OCI-LY1 (cell line): ENCODE results near the gene MEGF8.
"Not testable (repeated sequence)": the region's sequence is repeated elsewhere in the genome, so short reads cannot be mapped to it uniquely, and the experiment has no call there.

Source experiments
- H2AFZ ChIP-seq: fragments of 200-600 bp; sonication (generic), shearing (Covaris generic); 2 replicates; pipeline ENCODE4 v1.6.0; 2014; ENCODE audit warnings: antibody characterized with exemption, mild to moderate bottlenecking, low read length
- H3F3A ChIP-seq: fragments of 200-600 bp; sonication (generic), shearing (Covaris generic); 2 replicates; pipeline ENCODE4 v1.6.0; 2014; ENCODE audit warnings: mild to moderate bottlenecking, antibody characterized with exemption, low read length, moderate library complexity; ENCODE audit not compliant: insufficient read depth
- H3K27ac ChIP-seq: fragments of 200-600 bp; sonication (generic); 2 replicates; pipeline ENCODE4 v1.5.1; 2014; ENCODE audit warnings: low read length, mixed run types, mild to moderate bottlenecking, low read depth; ENCODE audit not compliant: poor library complexity, severe bottlenecking
- H3K27me3 ChIP-seq: fragments of 200-600 bp; sonication (generic); 2 replicates; pipeline ENCODE4 v1.6.0; 2014; ENCODE audit warnings: antibody characterized with exemption, mild to moderate bottlenecking, low read length, moderate library complexity; ENCODE audit not compliant: insufficient read depth
- H3K36me3 ChIP-seq: fragments of 200-600 bp; sonication (generic); 2 replicates; pipeline ENCODE4 v1.6.1; 2014; ENCODE audit warnings: mild to moderate bottlenecking, antibody characterized with exemption, low read length, moderate library complexity, mixed read lengths; ENCODE audit not compliant: insufficient read depth
- H3K4me1 ChIP-seq: fragments of 200-600 bp; sonication (generic); 2 replicates; pipeline ENCODE4 v1.5.1; 2014; ENCODE audit warnings: mild to moderate bottlenecking, low read length, moderate library complexity; ENCODE audit not compliant: insufficient read depth, severe bottlenecking
- H3K4me2 ChIP-seq: fragments of 200-600 bp; sonication (generic), shearing (Covaris generic); 2 replicates; pipeline ENCODE4 v1.6.1; 2014; ENCODE audit warnings: low read length
- H3K4me3 ChIP-seq: fragments of 200-600 bp; sonication (generic); 2 replicates; pipeline ENCODE4 v1.5.1; 2014; ENCODE audit warnings: low read length, low read depth, mild to moderate bottlenecking, mixed read lengths; ENCODE audit not compliant: poor library complexity, severe bottlenecking
- H3K79me2 ChIP-seq: fragments of 200-600 bp; shearing (Covaris generic); 2 replicates; pipeline ENCODE4 v1.6.1; 2016; ENCODE audit warnings: mixed run types, low read length, mixed read lengths; ENCODE audit not compliant: insufficient read depth
- H3K9ac ChIP-seq: fragments of 200-600 bp; sonication (generic), shearing (Covaris generic); 2 replicates; pipeline ENCODE4 v1.6.1; 2014; ENCODE audit warnings: mild to moderate bottlenecking, low read length, mixed read lengths
- H3K9me2 ChIP-seq: fragments of 200-600 bp; sonication (generic), shearing (Covaris generic); 2 replicates; pipeline ENCODE4 v1.6.1; 2014; ENCODE audit warnings: low read depth, mild to moderate bottlenecking, low read length, mixed read lengths
- H3K9me3 ChIP-seq: fragments of 200-600 bp; shearing (Covaris generic); 2 replicates; pipeline ENCODE4 v1.6.1; 2014; ENCODE audit warnings: low read length, mixed read lengths
- H4K20me1 ChIP-seq: fragments of 200-600 bp; sonication (generic), shearing (Covaris generic); 2 replicates; pipeline ENCODE4 v1.6.0; 2016; ENCODE audit warnings: mild to moderate bottlenecking, low read length; ENCODE audit not compliant: insufficient read depth
- EZH2 ChIP-seq: fragments of 200-600 bp; sonication (generic), shearing (Covaris generic); IDR thresholded peaks from 2 replicates; pipeline ENCODE4 v1.8.0; 2017; ENCODE audit warnings: borderline replicate concordance, mixed run types, mild to moderate bottlenecking, antibody characterized with exemption, low read length, moderate library complexity, mixed read lengths
- TF ChIP-seq, protein P1 (sequence below): fragments of 200-600 bp; sonication (generic), shearing (Covaris generic); IDR thresholded peaks from 2 replicates; pipeline ENCODE4 v1.5.1; 2017; ENCODE audit warnings: mild to moderate bottlenecking, antibody characterized with exemption, low read length, moderate library complexity, mixed read lengths

MEGF8 gene

DNA sequence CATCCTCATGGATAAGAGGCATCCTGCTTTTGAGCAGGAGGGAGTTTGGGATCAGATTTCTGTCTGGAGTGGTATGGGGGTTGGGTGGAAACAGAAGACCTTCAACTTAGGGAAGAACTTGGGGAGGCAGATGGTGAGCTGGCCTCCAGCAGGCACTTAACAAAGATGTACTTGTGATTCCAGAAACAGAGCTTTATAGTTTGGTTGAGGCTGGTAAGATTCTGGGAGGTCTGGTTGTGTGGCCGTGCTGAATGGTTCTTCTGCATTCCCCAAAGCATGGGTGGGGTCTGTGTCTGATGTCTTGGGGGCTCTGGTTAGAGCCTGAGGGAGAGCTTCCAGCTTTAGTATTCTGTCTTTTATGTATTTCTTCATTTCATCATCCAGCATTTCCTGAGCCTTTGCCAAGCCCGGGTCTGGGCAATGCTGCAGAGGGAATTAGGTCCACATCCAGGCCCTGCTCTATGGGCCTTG, 4.8 kb downstream of the MEGF8 start:
- Histone ChIP-seq H3K79me2 (no peaks in the 10 kb centered on the region), H3K9me3 (no peaks in the 10 kb centered on the region), H3K4me3 (no peak overlapping the region), H3K4me1 (peaks cover 18% of the 10 kb centered on the region), H3F3A (no peaks in the 10 kb centered on the region), H2AFZ (no peak overlapping the region), H3K27me3 (no peaks in the 10 kb centered on the region), H4K20me1 (no peaks in the 10 kb centered on the region), H3K9ac (no peak overlapping the region), H3K36me3 (no peaks in the 10 kb centered on the region; the same call in 1 of the 2 replicates), H3K4me2 (no peak overlapping the region), H3K9me2 (no peaks in the 10 kb centered on the region), H3K27ac (no peak overlapping the region)
- TF ChIP-seq, protein P1, sequence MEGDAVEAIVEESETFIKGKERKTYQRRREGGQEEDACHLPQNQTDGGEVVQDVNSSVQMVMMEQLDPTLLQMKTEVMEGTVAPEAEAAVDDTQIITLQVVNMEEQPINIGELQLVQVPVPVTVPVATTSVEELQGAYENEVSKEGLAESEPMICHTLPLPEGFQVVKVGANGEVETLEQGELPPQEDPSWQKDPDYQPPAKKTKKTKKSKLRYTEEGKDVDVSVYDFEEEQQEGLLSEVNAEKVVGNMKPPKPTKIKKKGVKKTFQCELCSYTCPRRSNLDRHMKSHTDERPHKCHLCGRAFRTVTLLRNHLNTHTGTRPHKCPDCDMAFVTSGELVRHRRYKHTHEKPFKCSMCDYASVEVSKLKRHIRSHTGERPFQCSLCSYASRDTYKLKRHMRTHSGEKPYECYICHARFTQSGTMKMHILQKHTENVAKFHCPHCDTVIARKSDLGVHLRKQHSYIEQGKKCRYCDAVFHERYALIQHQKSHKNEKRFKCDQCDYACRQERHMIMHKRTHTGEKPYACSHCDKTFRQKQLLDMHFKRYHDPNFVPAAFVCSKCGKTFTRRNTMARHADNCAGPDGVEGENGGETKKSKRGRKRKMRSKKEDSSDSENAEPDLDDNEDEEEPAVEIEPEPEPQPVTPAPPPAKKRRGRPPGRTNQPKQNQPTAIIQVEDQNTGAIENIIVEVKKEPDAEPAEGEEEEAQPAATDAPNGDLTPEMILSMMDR = no peak
- TF ChIP-seq EZH2 = no peak

DNA sequence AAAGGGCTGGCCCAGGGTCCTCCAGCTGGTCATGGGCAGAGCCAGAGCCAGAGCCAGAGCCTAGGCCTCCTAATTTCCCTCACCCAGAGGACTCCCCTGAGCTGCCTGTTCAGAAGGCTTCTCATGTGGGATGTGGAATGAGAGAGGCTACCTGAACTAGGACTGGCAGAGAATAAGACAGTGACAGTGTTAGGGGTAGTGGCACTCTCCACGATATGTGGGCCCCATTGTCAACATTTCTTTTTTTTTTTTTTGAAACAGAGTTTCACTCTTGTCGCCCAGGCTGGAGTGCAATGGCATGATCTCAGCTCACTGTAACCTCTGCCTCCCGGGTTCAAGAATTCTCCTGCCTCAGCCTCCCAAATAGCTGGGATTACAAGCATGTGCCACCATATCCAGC, 5.9 kb downstream of the MEGF8 start:
- not testable (repeated sequence) for H4K20me1 ChIP-seq, H3K9me2 ChIP-seq, H3K27ac ChIP-seq, H3K4me3 ChIP-seq, H3K79me2 ChIP-seq, H3F3A ChIP-seq, H3K36me3 ChIP-seq, H2AFZ ChIP-seq, H3K9me3 ChIP-seq, H3K9ac ChIP-seq, H3K4me2 ChIP-seq, H3K27me3 ChIP-seq
- H3K4me1 ChIP-seq = peaks cover 14% of the 10 kb centered on the region

DNA sequence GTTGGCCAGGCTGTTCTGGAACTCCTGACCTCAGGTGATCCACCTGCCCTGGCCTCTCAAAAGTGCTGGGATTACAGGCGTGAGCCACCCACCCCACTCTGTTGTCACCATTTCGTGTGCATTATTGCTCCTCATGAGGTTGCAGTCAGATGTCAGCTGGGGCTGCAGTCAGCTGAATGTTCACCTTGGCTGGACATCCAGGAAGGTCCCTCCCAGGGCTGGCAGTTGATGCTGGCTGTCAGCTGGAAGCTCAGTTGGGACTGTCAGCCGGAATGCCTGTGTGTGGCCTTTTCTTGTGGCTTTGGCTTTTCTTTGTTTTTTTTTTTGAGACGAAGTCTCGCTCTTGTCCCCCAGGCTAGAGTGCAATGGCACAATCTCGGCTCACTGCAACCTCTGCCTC, 6.6 kb downstream of the MEGF8 start:
- H3K4me2 ChIP-seq = no peak overlapping the region
- H3K9ac ChIP-seq = no peak overlapping the region
- TF ChIP-seq EZH2 = no peak
- TF ChIP-seq, protein P1 = no peak
- H3K9me2 ChIP-seq = no peaks in the 10 kb centered on the region
- H3F3A ChIP-seq = no peaks in the 10 kb centered on the region
- H3K27ac ChIP-seq = no peak overlapping the region
- H3K9me3 ChIP-seq = no peaks in the 10 kb centered on the region
- peaks cover 6% of the 10 kb centered on the region for H3K4me1 ChIP-seq
- H3K4me3 ChIP-seq = no peak overlapping the region
- H3K27me3 ChIP-seq = no peaks in the 10 kb centered on the region
- no peaks in the 10 kb centered on the region for H4K20me1 ChIP-seq
- peaks cover 6% of the 10 kb centered on the region for H3K36me3 ChIP-seq
- H2AFZ ChIP-seq = no peak overlapping the region
- H3K79me2 ChIP-seq = no peaks in the 10 kb centered on the region

DNA sequence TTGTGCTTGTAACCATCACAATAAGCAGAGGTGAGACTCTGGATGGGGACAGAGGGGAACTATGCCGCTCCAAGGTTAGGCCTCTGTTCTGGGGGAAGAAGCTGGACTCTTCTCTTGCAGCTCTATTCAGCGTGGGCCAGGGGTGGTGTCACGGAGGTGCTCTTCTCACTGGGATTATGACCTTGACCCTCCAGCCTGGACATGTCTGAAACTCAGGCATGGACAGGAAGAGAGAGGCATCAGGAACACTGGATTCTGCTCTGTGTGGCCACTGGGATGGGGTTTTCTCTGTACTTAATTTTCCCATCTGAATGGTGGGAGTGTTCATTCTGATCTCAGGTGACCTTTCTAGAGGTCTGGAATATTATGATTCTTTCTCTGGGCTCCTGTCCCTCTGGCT, 7.6 kb downstream of the MEGF8 start:
- Histone ChIP-seq H4K20me1 (no peaks in the 10 kb centered on the region), H3K9me3 (no peaks in the 10 kb centered on the region), H2AFZ (no peak overlapping the region), H3F3A (no peaks in the 10 kb centered on the region), H3K9ac (no peak overlapping the region), H3K4me3 (no peak overlapping the region), H3K27me3 (no peaks in the 10 kb centered on the region), H3K27ac (no peak overlapping the region), H3K9me2 (no peaks in the 10 kb centered on the region), H3K36me3 (peaks cover 6% of the 10 kb centered on the region), H3K4me2 (no peak overlapping the region), H3K79me2 (no peaks in the 10 kb centered on the region), H3K4me1 (peaks cover 4% of the 10 kb centered on the region)
- TF ChIP-seq, protein P1 = no peak
- no peak for TF ChIP-seq EZH2
